Cardiac muscle cell (in vitro differentiated cells and primary cell): ENCODE measurements around the gene LITAF. TPM values are rescaled to one million over a fixed set of nuclear protein-coding genes. Genes with fewer than 3 reads are reported as not detected.
A peak's percentile ranks its signal among the peaks of the same experiment; 100 is the strongest.

Source experiments
- DNase-seq, 2 donors: peaks; one replicate each; pipeline versions ENCODE4 v3.0.0 to v3.0.0-alpha.2; 2010 to 2017; ENCODE audit warnings: low read depth in 1 of 2, low spot score in 1 of 2
- H3K27ac ChIP-seq: fragments of 200-600 bp; sonication (generic); 2 replicates; pipeline ENCODE4 v1.5.1; 2016
- H3K27me3 ChIP-seq: fragments of 200-600 bp; sonication (generic); 2 replicates; pipeline ENCODE4 v1.6.0; 2016; ENCODE audit warnings: control low read depth
- H3K36me3 ChIP-seq: fragments of 200-600 bp; sonication (generic); 2 replicates; pipeline ENCODE4 v1.5.1; 2016; ENCODE audit warnings: control low read depth
- H3K4me1 ChIP-seq: fragments of 200-600 bp; sonication (generic); 2 replicates; pipeline ENCODE4 v1.8.1; 2017; ENCODE audit warnings: low read depth, mild to moderate bottlenecking, mixed run types
- H3K4me3 ChIP-seq: fragments of 200-600 bp; sonication (generic); 2 replicates; pipeline ENCODE4 v1.5.1; 2016; ENCODE audit warnings: mild to moderate bottlenecking
- H3K9me3 ChIP-seq: fragments of 200-600 bp; sonication (generic); 2 replicates; pipeline ENCODE4 v1.5.1; 2017; ENCODE audit warnings: low read depth, mild to moderate bottlenecking, control low read depth
- polyA plus RNA-seq: library from polyadenylated mRNA; unstranded; fragments of >200 nt; fragmentation: Nextera tagmentation; extraction: Ambion mirVana; gene quantifications from 2 replicates; pipeline ENCODE4 v1.2.1, GENCODE V29; 2016
- total RNA-seq: library from RNA; depleted of rRNA; stranded (reverse); fragments of >200 nt; gene quantifications from 2 replicates; pipeline ENCODE4 v1.2.3, GENCODE V29; 2016
- TF ChIP-seq, protein P1 (sequence below): IDR thresholded peaks from 2 replicates; pipeline ENCODE4 v1.5.1; 2012; ENCODE audit warnings: low read depth, mild to moderate bottlenecking, low read length

Gene LITAF
- total and polyA plus RNA-seq, 2 experiments from 2014 or later = 42.1 to 43.3 TPM

DNA sequence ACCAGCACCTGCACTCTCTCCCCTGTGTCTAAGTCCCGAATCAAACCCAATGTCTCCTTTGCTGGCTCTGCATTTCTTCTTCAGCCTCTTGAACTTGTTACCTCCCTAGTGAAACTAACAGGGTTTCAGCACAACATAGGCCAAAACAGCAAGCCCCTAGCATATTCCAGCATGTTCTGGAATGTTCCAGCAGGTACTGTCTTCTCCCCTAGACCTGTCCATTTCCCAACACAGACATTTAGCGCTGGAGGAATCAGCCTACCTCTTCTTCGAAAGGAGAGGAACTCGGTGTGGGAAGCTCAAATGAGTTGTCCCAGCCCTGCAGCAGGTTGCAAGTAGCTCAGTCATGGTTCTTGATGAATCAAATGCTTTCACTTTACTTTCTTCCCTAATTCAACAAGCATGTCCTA is 47.1 kb downstream of the LITAF start:
- no peak overlapping the region for H3K4me3 ChIP-seq
- no peaks in the 10 kb centered on the region for H3K9me3 ChIP-seq
- no peak overlapping the region for H3K27ac ChIP-seq
- no peaks in the 10 kb centered on the region for H3K27me3 ChIP-seq
- TF ChIP-seq, protein P1, sequence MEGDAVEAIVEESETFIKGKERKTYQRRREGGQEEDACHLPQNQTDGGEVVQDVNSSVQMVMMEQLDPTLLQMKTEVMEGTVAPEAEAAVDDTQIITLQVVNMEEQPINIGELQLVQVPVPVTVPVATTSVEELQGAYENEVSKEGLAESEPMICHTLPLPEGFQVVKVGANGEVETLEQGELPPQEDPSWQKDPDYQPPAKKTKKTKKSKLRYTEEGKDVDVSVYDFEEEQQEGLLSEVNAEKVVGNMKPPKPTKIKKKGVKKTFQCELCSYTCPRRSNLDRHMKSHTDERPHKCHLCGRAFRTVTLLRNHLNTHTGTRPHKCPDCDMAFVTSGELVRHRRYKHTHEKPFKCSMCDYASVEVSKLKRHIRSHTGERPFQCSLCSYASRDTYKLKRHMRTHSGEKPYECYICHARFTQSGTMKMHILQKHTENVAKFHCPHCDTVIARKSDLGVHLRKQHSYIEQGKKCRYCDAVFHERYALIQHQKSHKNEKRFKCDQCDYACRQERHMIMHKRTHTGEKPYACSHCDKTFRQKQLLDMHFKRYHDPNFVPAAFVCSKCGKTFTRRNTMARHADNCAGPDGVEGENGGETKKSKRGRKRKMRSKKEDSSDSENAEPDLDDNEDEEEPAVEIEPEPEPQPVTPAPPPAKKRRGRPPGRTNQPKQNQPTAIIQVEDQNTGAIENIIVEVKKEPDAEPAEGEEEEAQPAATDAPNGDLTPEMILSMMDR = no peak
- no peak for DNase-seq
- H3K36me3 ChIP-seq = no peaks in the 10 kb centered on the region
- no peaks in the 10 kb centered on the region for H3K4me1 ChIP-seq

DNA sequence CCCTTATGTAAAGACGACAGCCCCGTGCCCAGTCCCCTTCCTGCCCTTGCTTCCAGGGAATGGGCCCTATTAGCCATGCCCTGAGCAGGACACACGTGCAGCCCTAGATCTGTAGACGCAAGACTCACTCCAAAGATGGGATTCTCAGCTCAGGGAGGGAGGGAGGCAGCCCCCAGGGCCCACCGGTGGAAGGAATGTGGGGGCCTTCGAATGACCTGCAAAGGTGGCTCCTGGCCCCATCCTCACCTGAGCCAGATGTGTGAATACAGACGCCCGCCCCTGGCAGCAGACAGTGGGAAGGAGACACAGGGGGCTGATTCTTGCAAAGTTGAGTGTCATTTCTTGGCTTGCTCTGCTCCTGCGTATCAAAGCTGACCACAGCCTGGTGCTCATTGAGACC is 47.8 kb downstream of the LITAF start:
- no peaks in the 10 kb centered on the region for H3K36me3 ChIP-seq
- H3K4me3 ChIP-seq = no peak overlapping the region
- no peak overlapping the region for H3K27ac ChIP-seq
- TF ChIP-seq, protein P1 = no peak
- H3K4me1 ChIP-seq = no peaks in the 10 kb centered on the region
- no peak for DNase-seq
- H3K9me3 ChIP-seq = no peaks in the 10 kb centered on the region
- H3K27me3 ChIP-seq = no peaks in the 10 kb centered on the region

DNA sequence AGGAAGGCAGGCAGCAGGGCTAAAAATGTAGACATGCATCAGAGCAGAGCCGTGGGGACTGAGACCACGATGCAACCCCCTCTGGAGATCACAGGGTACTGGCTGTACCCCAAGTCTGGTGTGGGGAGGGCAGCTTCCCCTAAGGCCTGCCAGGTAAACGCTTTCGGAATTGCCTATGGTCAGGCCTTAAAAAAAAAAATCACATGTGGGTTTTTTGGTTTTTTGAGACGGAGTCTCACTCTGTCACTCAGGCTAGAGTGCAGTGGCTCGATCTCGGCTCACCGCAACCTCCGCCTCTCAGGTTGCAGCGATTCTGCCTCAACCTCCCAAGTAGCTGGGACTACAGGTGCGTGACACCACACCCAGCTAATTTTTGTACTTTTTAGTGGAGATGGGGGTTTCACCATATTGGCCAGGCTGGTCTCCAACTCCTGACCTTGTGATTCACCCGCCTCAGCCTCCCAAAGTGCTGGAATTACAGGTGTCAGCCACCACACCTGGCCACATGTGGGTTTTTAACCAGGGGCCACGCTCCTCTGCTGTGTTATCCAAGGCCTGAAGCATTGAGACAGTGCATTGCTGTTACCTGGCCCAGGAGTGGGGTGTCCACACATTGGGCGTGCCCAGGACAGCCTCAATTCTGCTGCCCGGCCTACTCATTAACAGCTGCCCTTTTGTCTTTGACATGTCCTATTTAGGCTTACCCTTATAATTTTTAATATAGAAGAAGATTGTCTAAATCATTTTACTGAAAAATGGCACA is 50.4 kb downstream of the LITAF start:
- no peak overlapping the region for H3K4me3 ChIP-seq
- no peak overlapping the region for H3K27ac ChIP-seq
- no peak for DNase-seq
- H3K27me3 ChIP-seq = no peaks in the 10 kb centered on the region
- H3K4me1 ChIP-seq = no peaks in the 10 kb centered on the region
- H3K9me3 ChIP-seq = no peaks in the 10 kb centered on the region
- TF ChIP-seq, protein P1 = no peak
- no peaks in the 10 kb centered on the region for H3K36me3 ChIP-seq

DNA sequence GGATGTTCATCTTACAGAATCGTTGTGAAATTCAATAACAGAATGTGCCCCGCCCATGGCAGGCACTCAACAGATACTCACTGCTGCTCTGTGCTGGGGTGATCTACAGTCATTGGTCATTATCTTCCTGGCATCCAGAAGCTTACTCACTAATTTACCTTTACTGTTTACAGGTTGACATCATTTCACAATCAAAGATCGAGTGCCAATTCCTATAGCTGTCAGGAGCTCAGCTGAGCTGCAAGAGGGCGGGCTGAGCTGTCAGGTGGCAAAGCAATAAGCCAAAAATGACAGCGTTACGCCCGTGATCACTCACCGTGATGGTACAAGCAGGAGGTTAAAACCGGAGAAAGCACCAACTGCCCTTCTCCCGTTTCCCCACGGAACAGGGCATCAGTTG is 51.2 kb downstream of the LITAF start:
- TF ChIP-seq, protein P1 = no peak
- Histone ChIP-seq H3K9me3 (no peaks in the 10 kb centered on the region), H3K4me3 (no peak overlapping the region), H3K36me3 (no peaks in the 10 kb centered on the region), H3K4me1 (no peaks in the 10 kb centered on the region), H3K27ac (no peak overlapping the region), H3K27me3 (no peaks in the 10 kb centered on the region)
- DNase-seq = no peak

DNA sequence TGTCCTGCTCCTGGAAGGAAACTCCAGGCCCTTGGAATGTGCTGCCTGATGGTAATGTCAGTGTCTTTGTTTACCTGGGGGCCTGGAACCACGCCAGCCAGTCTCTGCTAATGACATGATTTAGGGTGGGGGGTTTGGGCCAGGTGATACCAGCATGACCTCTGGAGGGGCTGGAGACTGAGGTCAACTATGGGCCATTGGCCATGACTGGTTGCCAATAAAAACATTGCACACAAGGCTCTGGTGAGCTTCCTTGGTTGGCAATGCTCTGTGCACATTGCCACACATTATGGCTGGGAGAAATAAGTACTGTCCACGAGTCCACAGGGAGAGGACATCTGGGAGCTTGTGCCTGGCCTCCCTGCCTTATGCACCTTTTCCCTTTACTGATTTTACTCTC is 52.5 kb downstream of the LITAF start:
- H3K27ac ChIP-seq = no peak overlapping the region
- no peak overlapping the region for H3K4me3 ChIP-seq
- H3K36me3 ChIP-seq = no peaks in the 10 kb centered on the region
- no peaks in the 10 kb centered on the region for H3K4me1 ChIP-seq
- DNase-seq = peak in 1 of 2 donors; percentile 48
- no peaks in the 10 kb centered on the region for H3K27me3 ChIP-seq
- no peaks in the 10 kb centered on the region for H3K9me3 ChIP-seq
- TF ChIP-seq, protein P1 = no peak
